SU-DHL-6 (cell line): ENCODE measurements around the gene CHMP2B.
"Not testable (repeated sequence)": the region's sequence is repeated elsewhere in the genome, so short reads cannot be mapped to it uniquely, and the experiment has no call there.

Experiments used
- H2AFZ ChIP-seq: fragments of 200-600 bp; sonication (generic); 2 replicates; pipeline ENCODE4 v1.6.1; 2014; ENCODE audit warnings: low read depth, mild to moderate bottlenecking, moderate library complexity, mixed read lengths, antibody characterized with exemption, low read length; ENCODE audit not compliant: severe bottlenecking
- H3F3A ChIP-seq: fragments of 200-600 bp; shearing (Covaris generic); 2 replicates; pipeline ENCODE4 v1.6.0; 2016; ENCODE audit warnings: antibody characterized with exemption, mild to moderate bottlenecking; ENCODE audit not compliant: insufficient read depth
- H3K27ac ChIP-seq: fragments of 200-600 bp; sonication (generic); 2 replicates; pipeline ENCODE4 v1.5.1; 2016; ENCODE audit warnings: low read depth, mild to moderate bottlenecking, low read length, moderate library complexity, mixed read lengths
- H3K27me3 ChIP-seq: fragments of 200-600 bp; sonication (generic), shearing (Covaris generic); 2 replicates; pipeline ENCODE4 v1.6.0; 2014; ENCODE audit warnings: mild to moderate bottlenecking, low read length
- H3K36me3 ChIP-seq: fragments of 200-600 bp; sonication (generic); 2 replicates; pipeline ENCODE4 v1.6.1; 2014; ENCODE audit warnings: mild to moderate bottlenecking, low read length, mixed read lengths
- H3K4me2 ChIP-seq: fragments of 300-600, 200-600 bp; shearing (Covaris generic), sonication (generic); 2 replicates; pipeline ENCODE4 v1.6.0; 2014; ENCODE audit warnings: low read length, low read depth, mild to moderate bottlenecking; ENCODE audit not compliant: poor library complexity, severe bottlenecking
- H3K4me3 ChIP-seq: fragments of 200-600 bp; sonication (generic); 2 replicates; pipeline ENCODE4 v1.5.1; 2014; ENCODE audit warnings: antibody characterized with exemption, low read length, mild to moderate bottlenecking, mixed read lengths; ENCODE audit not compliant: insufficient read depth, poor library complexity, severe bottlenecking
- H3K79me2 ChIP-seq: fragments of 200-600 bp; sonication (generic); 2 replicates; pipeline ENCODE4 v1.6.1; 2014; ENCODE audit warnings: mild to moderate bottlenecking, low read length, moderate library complexity; ENCODE audit not compliant: insufficient read depth
- H3K9ac ChIP-seq: fragments of 200-600 bp; sonication (generic); 2 replicates; pipeline ENCODE4 v1.7.0; 2014; ENCODE audit warnings: mild to moderate bottlenecking, low read length
- H3K9me2 ChIP-seq: fragments of 200-600 bp; sonication (generic); replicated peaks from 2 replicates; pipeline ENCODE4 v1.6.1; 2014; ENCODE audit warnings: low read length; ENCODE audit not compliant: insufficient read depth
- H3K9me3 ChIP-seq: fragments of 200-600 bp; sonication (generic); 2 replicates; pipeline ENCODE4 v1.6.1; 2014; ENCODE audit warnings: low read length, mixed read lengths; ENCODE audit not compliant: insufficient read depth
- H4K20me1 ChIP-seq: fragments of 200-600 bp; sonication (generic); 2 replicates; pipeline ENCODE4 v1.6.1; 2014; ENCODE audit warnings: low read depth, mild to moderate bottlenecking, antibody characterized with exemption, low read length, moderate library complexity, mixed read lengths
- EZH2phosphoT487 ChIP-seq: fragments of 200-600 bp; sonication (generic), shearing (Covaris generic); conservative IDR thresholded peaks from 2 replicates; pipeline ENCODE4 v1.6.1; 2018; ENCODE audit warnings: mild to moderate bottlenecking, antibody characterized with exemption, low read length, moderate library complexity, mixed read lengths
- TF ChIP-seq, protein P1 (sequence below): fragments of 200-600 bp; sonication (generic); IDR thresholded peaks from one replicate; pipeline ENCODE4 v1.5.1; 2017; ENCODE audit warnings: antibody characterized with exemption, mild to moderate bottlenecking, low read length, moderate library complexity; ENCODE audit not compliant: insufficient read depth, poor library complexity, severe bottlenecking

CHMP2B gene

GRCh38 chr3:87247430-87247773 lies 20.3 kb downstream of the CHMP2B start:
- Histone ChIP-seq H3F3A (no peaks in the 10 kb centered on the region), H3K9ac (no peak overlapping the region), H3K27ac (no peak overlapping the region), H4K20me1 (no peaks in the 10 kb centered on the region), H3K9me2 (no peaks in the 10 kb centered on the region), H3K27me3 (no peaks in the 10 kb centered on the region), H3K36me3 (peaks cover 13% of the 10 kb centered on the region; the same call in 1 of the 2 replicates), H3K9me3 (no peaks in the 10 kb centered on the region), H3K4me2 (no peak overlapping the region), H3K4me3 (no peak overlapping the region), H3K79me2 (no peaks in the 10 kb centered on the region), H2AFZ (no peak overlapping the region)
- TF ChIP-seq EZH2phosphoT487, result no peak
- TF ChIP-seq, protein P1, sequence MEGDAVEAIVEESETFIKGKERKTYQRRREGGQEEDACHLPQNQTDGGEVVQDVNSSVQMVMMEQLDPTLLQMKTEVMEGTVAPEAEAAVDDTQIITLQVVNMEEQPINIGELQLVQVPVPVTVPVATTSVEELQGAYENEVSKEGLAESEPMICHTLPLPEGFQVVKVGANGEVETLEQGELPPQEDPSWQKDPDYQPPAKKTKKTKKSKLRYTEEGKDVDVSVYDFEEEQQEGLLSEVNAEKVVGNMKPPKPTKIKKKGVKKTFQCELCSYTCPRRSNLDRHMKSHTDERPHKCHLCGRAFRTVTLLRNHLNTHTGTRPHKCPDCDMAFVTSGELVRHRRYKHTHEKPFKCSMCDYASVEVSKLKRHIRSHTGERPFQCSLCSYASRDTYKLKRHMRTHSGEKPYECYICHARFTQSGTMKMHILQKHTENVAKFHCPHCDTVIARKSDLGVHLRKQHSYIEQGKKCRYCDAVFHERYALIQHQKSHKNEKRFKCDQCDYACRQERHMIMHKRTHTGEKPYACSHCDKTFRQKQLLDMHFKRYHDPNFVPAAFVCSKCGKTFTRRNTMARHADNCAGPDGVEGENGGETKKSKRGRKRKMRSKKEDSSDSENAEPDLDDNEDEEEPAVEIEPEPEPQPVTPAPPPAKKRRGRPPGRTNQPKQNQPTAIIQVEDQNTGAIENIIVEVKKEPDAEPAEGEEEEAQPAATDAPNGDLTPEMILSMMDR, result no peak

GRCh38 chr3:87248231-87248630 lies 21.1 kb downstream of the CHMP2B start:
- not testable (repeated sequence) for H3K9me3 ChIP-seq, H3K4me3 ChIP-seq, H3K79me2 ChIP-seq, H2AFZ ChIP-seq, H3K27ac ChIP-seq, H3K27me3 ChIP-seq, H3K9ac ChIP-seq, H3F3A ChIP-seq, H3K9me2 ChIP-seq, H4K20me1 ChIP-seq, H3K4me2 ChIP-seq
- H3K36me3 ChIP-seq, result peaks cover 13% of the 10 kb centered on the region; the same call in 1 of the 2 replicates

DNA sequence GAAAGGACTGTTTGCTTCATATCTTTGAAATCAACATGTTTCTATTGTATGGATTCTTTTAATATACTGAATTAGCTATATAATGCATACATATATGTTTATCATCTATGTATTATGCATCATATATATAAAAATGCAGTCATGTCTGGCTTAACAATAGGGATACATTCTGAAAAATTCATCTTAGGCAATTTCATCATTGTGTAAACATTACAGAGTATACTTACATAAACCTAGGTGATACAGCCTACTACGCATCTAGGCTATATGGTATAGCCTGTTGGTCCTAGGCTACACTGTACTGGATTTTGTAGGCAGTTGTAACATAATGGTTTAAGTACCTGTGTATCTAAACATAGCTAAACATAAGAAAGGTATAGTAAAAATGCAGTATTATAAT lies 21.7 kb downstream of the CHMP2B start:
- H3K27ac ChIP-seq, result no peak overlapping the region
- H3K4me3 ChIP-seq, result no peak overlapping the region
- H3K27me3 ChIP-seq, result no peaks in the 10 kb centered on the region
- H3F3A ChIP-seq, result no peaks in the 10 kb centered on the region
- H3K79me2 ChIP-seq, result no peaks in the 10 kb centered on the region
- TF ChIP-seq, protein P1, result no peak
- H3K36me3 ChIP-seq, result peaks cover 13% of the 10 kb centered on the region; the same call in 1 of the 2 replicates
- H2AFZ ChIP-seq, result no peak overlapping the region
- no peaks in the 10 kb centered on the region for H4K20me1 ChIP-seq
- H3K9ac ChIP-seq, result no peak overlapping the region
- no peaks in the 10 kb centered on the region for H3K9me3 ChIP-seq
- no peaks in the 10 kb centered on the region for H3K9me2 ChIP-seq
- H3K4me2 ChIP-seq, result no peak overlapping the region

- H3K9me3 ChIP-seq, result no peaks in the 10 kb centered on the region
- no peaks in the 10 kb centered on the region for H4K20me1 ChIP-seq
- H3K27ac ChIP-seq, result no peak overlapping the region
- H3K27me3 ChIP-seq, result no peaks in the 10 kb centered on the region
- H3K9me2 ChIP-seq, result no peaks in the 10 kb centered on the region
- H3K79me2 ChIP-seq, result no peaks in the 10 kb centered on the region
- TF ChIP-seq, protein P1, result no peak
- TF ChIP-seq EZH2phosphoT487, result no peak
- no peak overlapping the region for H3K9ac ChIP-seq
- H3K4me2 ChIP-seq, result no peak overlapping the region
- peaks cover 13% of the 10 kb centered on the region; the same call in 1 of the 2 replicates for H3K36me3 ChIP-seq
- H3K4me3 ChIP-seq, result no peak overlapping the region
- no peaks in the 10 kb centered on the region for H3F3A ChIP-seq
- no peak overlapping the region for H2AFZ ChIP-seq
Observed at GRCh38 chr3:87250009-87250408, 22.9 kb downstream of the CHMP2B start.
